ENCODE data around the gene CNNM3.

DNA sequence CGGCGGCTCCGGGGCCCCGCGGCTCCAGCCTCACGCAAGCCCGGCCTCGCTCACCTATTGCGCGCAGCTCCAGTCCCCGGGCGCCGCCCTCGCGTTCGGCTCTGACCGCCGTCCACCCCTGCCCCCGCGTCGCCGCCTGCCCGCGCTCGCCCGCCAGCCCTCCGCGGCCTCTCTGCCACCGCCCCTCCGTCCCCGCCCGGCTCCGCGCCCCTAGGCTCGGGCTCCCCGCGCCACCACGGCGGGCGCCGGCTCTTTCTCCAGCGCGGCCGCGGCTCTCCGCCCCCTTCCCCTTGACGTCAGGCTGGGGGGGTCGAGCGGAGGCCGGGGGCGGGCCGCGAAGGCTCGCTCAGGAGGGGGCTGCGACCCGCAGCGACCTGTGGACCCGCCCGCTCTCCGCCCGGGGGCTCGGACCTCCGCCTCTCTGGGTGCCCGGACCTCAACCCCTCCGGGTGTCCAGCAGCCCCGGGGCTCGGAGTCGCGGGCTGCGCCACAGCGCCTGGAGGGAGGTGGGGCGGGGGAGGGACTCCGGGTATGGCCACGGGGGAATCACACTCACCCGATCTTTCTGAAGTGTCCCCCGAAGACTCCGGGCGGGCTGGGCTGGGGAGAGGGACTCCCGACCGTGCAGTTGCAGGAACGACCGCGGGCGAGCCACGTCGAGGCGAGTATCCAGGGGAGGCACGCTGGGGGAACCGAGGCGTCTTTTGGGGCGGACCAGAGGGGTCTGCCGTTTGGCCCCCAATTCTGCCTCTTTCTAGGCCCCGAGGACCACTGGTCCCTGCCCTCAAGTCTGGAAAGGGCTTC is 54.0 kb downstream of the CNNM3 start, which contains the start of gene SEMA4C:
- TF ChIP-seq CTCF (IDR thresholded peaks at IDR 0.05; ENCODE audit: low read depth, low read length) = no peak
- TF ChIP-seq EZH2phosphoT487 (IDR thresholded peaks at IDR 0.05; ENCODE audit: low read depth) = no peak
